ENCODE measurements around the gene CNTNAP4. TPM values are rescaled to one million over a fixed set of nuclear protein-coding genes. Genes with fewer than 3 reads are reported as not detected.

CNTNAP4 gene
- total RNA-seq: not detected

DNA sequence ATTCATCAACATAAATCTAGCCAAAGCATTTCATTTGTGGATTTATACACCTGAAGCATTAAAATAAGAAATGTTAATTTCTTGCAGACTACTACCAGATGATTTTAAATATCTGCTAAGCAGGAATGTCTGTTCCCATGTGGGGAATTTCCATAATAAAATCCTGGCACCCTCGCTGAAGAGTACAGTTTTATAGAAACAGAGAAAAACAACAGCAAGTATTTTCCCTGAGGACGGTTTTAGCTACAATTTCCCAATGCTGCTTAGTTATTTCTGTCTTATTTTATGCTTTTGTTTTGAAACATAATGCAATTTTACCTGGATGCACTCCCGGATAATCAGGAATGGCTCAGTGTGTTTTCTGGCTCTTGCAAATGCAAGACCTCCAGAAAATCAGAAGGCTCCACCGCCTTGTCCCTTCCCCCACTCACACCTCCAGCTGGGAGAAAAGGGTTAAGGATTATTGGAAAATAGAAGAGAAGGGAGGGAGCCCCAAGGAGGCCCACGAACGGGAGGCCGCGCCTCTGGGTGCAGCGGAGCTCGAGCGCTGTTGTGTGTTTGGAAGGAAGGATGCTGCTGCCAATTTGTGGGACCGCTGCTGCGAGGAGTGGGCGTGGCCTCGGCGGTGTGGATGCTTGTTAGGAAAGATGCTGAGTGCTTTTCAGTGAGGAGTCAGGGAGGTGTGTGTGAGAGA is at the start of gene CNTNAP4:
Gene CNTNAP4, plus strand, starts transcription at position 657 of the 694 bp plus-strand sequence. CDS start 262 bp downstream, outside the sequence.
- Mint-ChIP-seq H3K4me3 (no peak within 1 kb of the TSS), H3K36me3 (no peaks in the 10 kb centered on the region), H3K27ac (no peak within 1 kb of the TSS), H3K9me3 (ENCODE audit: low read depth) (no peaks in the 10 kb centered on the region), H3K4me1 (no peaks in the 10 kb centered on the region), H3K27me3 (no peaks in the 10 kb centered on the region)
- CTCF ChIA-PET: no interaction called here
- ATAC-seq (no peak), DNase-seq (no peak)

DNA sequence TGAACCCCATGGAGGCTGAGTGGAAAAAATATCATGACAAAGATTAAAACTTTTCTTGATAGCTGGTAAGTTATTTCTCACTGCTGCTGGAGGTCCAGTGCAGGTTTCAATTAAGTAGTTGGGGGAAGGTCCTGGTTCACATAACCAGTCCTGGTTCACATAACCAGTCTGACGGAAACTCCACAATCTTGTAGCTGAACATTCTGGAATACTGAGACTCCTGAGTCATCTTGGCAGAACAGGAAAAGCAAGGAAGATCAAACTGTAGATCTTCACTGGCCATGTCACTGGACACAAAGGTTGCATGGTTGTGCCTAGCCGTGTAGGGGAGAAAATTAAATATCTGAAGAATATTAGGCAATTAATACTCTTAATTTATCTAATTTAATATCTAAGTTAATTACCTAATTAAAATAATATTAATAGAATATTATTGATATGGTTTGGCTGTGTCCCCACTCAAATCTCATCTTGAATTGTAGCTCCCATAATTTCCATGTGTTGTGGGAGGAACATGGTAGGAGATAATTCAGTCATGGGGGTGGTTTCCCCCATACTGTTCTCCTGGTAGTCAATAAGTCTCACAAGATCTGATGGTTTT is 48.6 kb upstream of the CNTNAP4 start:
- no peak for ATAC-seq
- no peak for DNase-seq
- Mint-ChIP-seq H3K36me3 (no peaks in the 10 kb centered on the region), H3K9me3 (ENCODE audit: low read depth) (peaks cover 9% of the 10 kb centered on the region), H3K27me3 (no peaks in the 10 kb centered on the region), H3K4me3 (no peak overlapping the region), H3K27ac (no peak overlapping the region), H3K4me1 (no peaks in the 10 kb centered on the region)
- CTCF ChIA-PET: no interaction called here

DNA sequence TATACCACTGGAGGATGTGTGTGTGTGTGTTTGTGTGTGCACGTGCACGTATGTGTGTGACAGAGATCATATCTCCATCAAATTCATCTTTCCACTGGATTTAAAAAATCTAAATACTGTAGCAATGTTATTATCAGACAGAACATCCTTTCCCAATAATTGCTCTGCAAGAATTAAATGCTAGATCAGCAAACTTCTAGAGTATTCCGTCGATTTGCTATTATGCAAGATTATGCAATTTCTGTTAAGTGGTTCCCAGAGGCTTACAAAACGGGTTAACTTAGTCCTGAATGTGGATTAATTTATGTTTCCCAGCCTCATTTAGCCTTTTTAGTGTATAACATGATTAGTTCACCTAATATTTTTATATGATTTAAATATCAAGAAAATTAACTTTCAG is 44.5 kb upstream of the CNTNAP4 start:
- no peaks in the 10 kb centered on the region for H3K27me3 Mint-ChIP-seq
- DNase-seq (no peak), ATAC-seq (no peak)
- CTCF ChIA-PET: no interaction called here
- H3K9me3 Mint-ChIP-seq (ENCODE audit: low read depth): peaks cover 9% of the 10 kb centered on the region
- no peak overlapping the region for H3K27ac Mint-ChIP-seq
- H3K4me1 Mint-ChIP-seq: no peaks in the 10 kb centered on the region
- H3K36me3 Mint-ChIP-seq: no peaks in the 10 kb centered on the region
- no peak overlapping the region for H3K4me3 Mint-ChIP-seq

DNA sequence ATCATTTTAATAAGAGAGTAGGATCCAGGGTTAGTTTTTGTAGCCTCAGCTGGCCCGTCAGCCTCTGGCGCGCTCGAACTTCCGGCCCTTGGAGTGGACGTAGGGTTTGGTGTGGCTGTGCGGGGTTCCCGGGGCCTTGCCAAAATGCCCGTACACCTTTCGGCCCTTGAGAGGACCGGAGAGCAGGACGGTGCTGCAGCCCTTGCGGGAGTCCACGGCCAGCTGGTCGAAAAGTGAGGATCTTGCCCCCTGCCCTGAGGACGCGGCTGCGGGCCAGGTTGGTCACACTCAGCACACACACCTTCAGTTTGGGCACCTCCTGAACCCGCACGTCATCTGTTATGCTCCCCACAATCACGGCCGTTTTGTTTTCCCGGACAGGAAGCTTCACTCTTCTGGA is 42.2 kb upstream of the CNTNAP4 start:
- Mint-ChIP-seq H3K4me3 (no peak overlapping the region), H3K4me1 (no peaks in the 10 kb centered on the region), H3K27me3 (no peaks in the 10 kb centered on the region), H3K9me3 (ENCODE audit: low read depth) (peaks cover 7% of the 10 kb centered on the region), H3K36me3 (no peaks in the 10 kb centered on the region), H3K27ac (no peak overlapping the region)
- no peak for ATAC-seq
- CTCF ChIA-PET: no interaction called here
- no peak for DNase-seq

DNA sequence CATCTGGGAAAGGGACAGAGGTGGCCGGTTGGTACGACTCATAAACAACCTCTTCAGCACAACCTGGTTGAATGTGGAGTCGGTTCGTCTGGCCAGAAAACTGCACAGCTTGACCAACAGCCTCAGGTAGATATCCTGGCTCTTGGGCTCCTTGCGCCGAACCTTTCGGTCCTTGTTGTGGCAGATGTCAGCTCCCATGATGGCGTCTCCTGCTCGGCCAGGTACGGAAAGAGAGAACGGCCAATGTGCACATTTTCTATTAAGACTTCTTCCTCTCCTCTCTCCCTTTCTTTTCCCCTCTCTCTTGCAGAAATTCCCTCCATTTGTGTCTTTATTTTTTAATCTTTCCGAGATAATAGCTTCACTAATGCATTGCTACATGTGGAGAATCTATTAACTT is 41.8 kb upstream of the CNTNAP4 start:
- no peak overlapping the region for H3K4me3 Mint-ChIP-seq
- CTCF ChIA-PET: no interaction called here
- no peaks in the 10 kb centered on the region for H3K36me3 Mint-ChIP-seq
- no peak for ATAC-seq
- H3K4me1 Mint-ChIP-seq: no peaks in the 10 kb centered on the region
- H3K27me3 Mint-ChIP-seq: no peaks in the 10 kb centered on the region
- H3K9me3 Mint-ChIP-seq (ENCODE audit: low read depth): peaks cover 7% of the 10 kb centered on the region
- DNase-seq: no peak
- H3K27ac Mint-ChIP-seq: no peak overlapping the region

DNA sequence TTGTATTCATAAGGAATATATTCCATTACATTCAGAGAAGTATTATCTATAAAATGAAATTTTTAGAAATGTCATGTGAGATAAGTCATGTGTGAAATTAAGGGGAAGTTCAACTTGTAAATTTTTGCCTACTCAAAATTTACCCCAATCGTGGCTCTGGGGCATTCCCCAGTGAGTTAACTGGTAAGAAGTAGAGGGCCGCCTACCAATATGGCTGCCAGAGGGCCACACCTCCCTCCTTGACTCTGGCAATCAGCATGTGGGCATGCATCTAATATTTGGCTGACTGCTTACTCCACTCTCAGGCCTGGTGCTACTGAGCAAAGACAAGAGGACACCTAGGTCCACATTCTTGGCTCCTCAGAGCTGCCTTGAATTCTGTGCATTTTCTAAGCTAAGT is 39.7 kb upstream of the CNTNAP4 start:
- Mint-ChIP-seq H3K27ac (no peak overlapping the region), H3K4me1 (no peaks in the 10 kb centered on the region), H3K27me3 (no peaks in the 10 kb centered on the region), H3K4me3 (no peak overlapping the region), H3K36me3 (no peaks in the 10 kb centered on the region), H3K9me3 (ENCODE audit: low read depth) (peaks cover 4% of the 10 kb centered on the region)
- ATAC-seq: no peak
- CTCF ChIA-PET: no interaction called here
- no peak for DNase-seq

DNA sequence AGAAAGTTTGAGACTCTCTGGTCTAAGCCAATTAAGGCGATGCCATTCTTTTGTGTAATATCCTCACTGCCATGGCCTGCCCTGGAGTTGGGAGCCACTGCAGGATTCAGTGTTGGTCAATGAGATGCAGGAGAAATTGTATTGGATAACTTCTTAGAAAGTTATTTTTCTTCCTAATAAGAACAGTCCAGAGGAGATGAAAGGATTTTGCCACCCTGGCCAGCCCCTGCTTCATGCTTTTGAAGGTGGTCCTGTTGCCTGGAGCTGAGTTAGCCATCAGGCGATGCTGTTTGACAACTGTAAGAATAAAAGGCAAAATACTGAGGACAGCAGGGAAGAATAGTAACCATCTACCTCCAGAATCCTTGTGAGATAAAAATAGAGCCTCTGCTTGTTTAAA is 35.4 kb upstream of the CNTNAP4 start:
- CTCF ChIA-PET: no interaction called here
- Mint-ChIP-seq H3K27me3 (no peaks in the 10 kb centered on the region), H3K4me1 (no peaks in the 10 kb centered on the region), H3K9me3 (ENCODE audit: low read depth) (peaks cover 6% of the 10 kb centered on the region), H3K36me3 (no peaks in the 10 kb centered on the region), H3K27ac (no peak overlapping the region), H3K4me3 (no peak overlapping the region)
- no peak for ATAC-seq
- no peak for DNase-seq

DNA sequence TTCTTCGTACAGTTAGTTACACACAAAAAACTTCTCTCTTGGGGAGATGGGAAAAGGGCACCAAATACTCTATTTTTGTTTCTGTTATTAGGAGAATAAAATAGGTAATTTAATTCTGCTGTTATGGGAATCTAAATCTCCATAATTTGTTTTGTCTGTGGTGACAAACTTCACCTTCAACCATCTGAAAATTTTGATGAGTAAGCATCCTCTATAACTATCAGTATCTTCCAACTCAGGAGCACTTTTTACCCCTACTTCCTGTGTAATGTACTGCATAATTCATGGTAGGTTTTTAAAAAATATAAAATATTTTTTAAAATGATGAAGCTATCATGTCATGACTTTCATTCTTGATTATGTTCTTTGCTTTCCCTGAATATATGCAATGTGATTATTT is 33.6 kb upstream of the CNTNAP4 start:
- Mint-ChIP-seq H3K27me3 (no peaks in the 10 kb centered on the region), H3K4me3 (no peak overlapping the region), H3K27ac (no peak overlapping the region), H3K4me1 (no peaks in the 10 kb centered on the region), H3K9me3 (ENCODE audit: low read depth) (peaks cover 6% of the 10 kb centered on the region), H3K36me3 (no peaks in the 10 kb centered on the region)
- CTCF ChIA-PET: no interaction called here
- ATAC-seq: no peak
- no peak for DNase-seq

DNA sequence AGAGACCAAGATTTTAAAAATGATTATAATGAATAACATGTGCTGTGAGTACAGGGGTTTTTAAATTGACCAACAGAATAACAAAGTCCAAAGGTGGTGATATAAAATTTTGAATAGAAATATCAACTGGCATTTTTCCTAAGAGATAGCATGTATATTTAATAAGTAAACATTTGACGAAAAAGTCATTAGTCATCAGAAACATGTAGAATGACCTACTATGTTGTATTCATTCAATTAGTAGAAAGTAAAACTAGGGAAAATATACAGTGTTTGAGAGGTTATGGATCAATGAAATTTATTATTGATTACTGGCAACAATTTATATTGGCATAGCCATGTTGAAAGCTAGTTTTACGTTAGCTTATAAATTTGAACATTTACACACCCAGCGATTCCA is 30.6 kb upstream of the CNTNAP4 start:
- ATAC-seq: no peak
- Mint-ChIP-seq H3K36me3 (no peaks in the 10 kb centered on the region), H3K9me3 (ENCODE audit: low read depth) (peaks cover 6% of the 10 kb centered on the region), H3K27me3 (no peaks in the 10 kb centered on the region), H3K4me3 (no peak overlapping the region), H3K27ac (no peak overlapping the region), H3K4me1 (no peaks in the 10 kb centered on the region)
- CTCF ChIA-PET: no interaction called here
- DNase-seq: no peak

DNA sequence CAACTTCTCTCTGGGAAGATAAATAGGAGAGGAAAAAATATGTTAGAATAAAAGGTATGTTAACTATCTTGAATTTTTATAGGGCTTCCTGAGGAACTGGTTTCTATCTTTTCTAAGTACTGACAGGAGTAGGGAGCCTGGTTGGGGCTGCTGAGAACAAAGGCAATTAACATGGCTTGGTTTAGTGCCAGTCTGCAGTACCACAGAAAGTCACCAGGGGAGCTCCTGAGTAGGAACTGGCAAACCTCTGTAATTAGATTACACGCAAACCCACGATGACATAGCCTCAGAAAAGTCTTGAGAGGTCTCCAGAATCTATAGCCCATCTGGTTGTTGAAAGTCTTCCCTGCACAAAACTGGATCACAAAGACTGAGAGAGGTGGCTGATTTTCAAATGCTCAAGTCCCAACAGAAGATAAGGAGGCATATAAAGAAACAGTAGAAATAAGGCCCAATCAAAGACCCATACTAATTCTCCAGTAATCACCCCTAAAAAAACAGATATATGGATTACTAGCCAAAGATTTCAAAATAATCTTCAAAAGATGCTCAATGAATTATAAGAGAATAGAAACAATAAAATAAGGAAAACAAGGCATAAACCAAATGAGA is 11.7 kb upstream of the CNTNAP4 start:
- ATAC-seq: no peak
- H3K27me3 Mint-ChIP-seq: no peaks in the 10 kb centered on the region
- no peaks in the 10 kb centered on the region for H3K4me1 Mint-ChIP-seq
- no peak overlapping the region for H3K27ac Mint-ChIP-seq
- DNase-seq: peak; percentile 41
- no peak overlapping the region for H3K4me3 Mint-ChIP-seq
- no peaks in the 10 kb centered on the region for H3K36me3 Mint-ChIP-seq
- peaks cover 11% of the 10 kb centered on the region for H3K9me3 Mint-ChIP-seq (ENCODE audit: low read depth)
- CTCF ChIA-PET: no interaction called here

DNA sequence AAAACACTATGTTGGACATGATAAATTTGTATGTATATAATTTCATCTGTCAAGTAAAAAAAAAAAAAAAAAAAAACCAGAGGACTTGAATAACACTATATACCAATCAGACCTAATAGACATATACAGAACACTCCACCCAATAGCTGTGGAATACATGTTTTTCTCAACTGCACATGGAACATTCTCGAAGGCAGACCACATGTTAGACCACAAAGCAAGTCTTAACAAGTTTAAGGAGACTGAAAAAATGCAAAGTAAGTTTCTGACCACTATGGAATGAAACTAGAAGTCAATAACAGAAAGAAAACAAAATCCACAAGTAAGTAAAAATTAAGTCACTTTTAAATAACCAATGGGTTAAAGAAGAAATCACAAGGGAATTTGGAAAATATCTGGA is 8.4 kb upstream of the CNTNAP4 start:
- no peak overlapping the region for H3K27ac Mint-ChIP-seq
- no peaks in the 10 kb centered on the region for H3K27me3 Mint-ChIP-seq
- CTCF ChIA-PET: no interaction called here
- H3K9me3 Mint-ChIP-seq (ENCODE audit: low read depth): peaks cover 15% of the 10 kb centered on the region
- no peak overlapping the region for H3K4me3 Mint-ChIP-seq
- no peaks in the 10 kb centered on the region for H3K36me3 Mint-ChIP-seq
- ATAC-seq (no peak), DNase-seq (no peak)
- H3K4me1 Mint-ChIP-seq: no peaks in the 10 kb centered on the region

DNA sequence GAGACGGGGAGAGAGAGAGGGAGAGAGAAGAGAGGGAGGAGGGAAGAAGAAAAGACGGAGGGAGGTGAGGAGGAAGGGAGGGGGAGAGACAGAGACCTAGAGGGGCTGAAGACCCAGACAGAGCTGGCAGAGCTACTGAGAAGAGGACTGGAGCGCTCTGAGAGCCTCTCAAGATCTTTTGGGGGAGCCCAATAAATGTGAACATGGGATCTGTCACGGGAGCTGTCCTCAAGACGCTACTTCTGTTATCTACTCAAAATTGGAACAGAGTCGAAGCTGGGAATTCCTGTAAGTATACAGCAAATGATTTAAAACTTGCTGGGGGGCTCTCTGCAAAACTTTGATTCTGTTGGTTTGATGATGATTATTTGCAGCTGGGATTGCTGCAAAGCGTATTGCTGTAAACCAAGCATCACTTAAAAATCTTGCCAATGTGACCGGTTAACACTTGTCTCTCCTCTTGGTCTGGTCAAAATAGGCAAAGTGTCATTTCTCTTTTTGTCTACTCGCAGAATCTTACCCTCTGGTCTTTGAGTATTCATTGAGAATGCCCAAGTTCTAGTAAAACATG is 344 bp downstream of the CNTNAP4 start:
- H3K27me3 Mint-ChIP-seq: no peaks in the 10 kb centered on the region
- DNase-seq: no peak

DNA sequence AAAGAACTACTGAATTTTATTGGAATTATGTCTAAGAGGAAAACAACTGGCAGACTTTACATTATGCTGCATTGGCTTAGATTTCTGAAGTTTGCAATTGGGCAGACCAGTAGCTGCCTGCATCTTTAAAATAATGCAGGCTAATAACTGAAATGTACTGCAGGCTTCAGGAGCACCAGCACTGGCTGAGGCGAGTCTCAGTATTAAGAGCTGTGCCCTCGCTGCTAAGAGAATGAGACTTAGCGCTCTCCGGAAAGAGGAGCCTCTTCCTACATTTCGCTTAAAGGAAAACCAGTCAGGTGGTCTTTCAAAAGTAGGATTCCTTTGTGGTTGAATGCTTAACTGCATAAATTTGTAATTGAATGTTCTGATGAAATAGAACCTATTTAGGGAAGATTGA is 885 bp downstream of the CNTNAP4 start:
- no peaks in the 10 kb centered on the region for H3K36me3 Mint-ChIP-seq
- no peaks in the 10 kb centered on the region for H3K27me3 Mint-ChIP-seq
- H3K4me1 Mint-ChIP-seq: no peaks in the 10 kb centered on the region
- CTCF ChIA-PET: no interaction called here
- H3K27ac Mint-ChIP-seq: no peak overlapping the region
- DNase-seq: no peak
- no peak overlapping the region for H3K4me3 Mint-ChIP-seq
- no peak for ATAC-seq
- H3K9me3 Mint-ChIP-seq (ENCODE audit: low read depth): no peaks in the 10 kb centered on the region

More for the DNA sequence above, 344 bp downstream of the CNTNAP4 start:
- H3K9me3 Mint-ChIP-seq (ENCODE audit: low read depth): no peaks in the 10 kb centered on the region
- no peak for ATAC-seq
- no peak overlapping the region for H3K27ac Mint-ChIP-seq
- H3K4me1 Mint-ChIP-seq: no peaks in the 10 kb centered on the region
- H3K4me3 Mint-ChIP-seq: no peak overlapping the region
- CTCF ChIA-PET: no interaction called here
- H3K36me3 Mint-ChIP-seq: no peaks in the 10 kb centered on the region

DNA sequence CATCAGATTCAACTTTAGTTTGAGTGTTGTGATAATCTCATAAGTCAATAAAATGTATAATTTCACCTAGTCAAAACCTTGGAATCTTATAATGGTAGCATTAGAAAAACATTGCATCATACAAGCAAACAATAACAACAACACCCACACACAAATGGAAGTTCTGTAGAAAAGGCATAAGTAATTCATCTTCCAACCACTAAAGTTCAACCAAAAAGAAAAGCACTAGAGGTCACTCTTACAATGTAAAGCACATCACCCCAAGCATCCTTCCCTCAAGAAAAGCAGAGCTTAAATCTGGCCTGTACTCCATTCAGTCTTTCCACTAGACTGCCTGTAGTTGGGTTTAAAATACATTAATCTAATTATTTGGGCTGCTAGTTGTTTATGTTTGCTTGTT is 1.8 kb downstream of the CNTNAP4 start:
- CTCF ChIA-PET: no interaction called here
- no peak for ATAC-seq
- no peaks in the 10 kb centered on the region for H3K4me1 Mint-ChIP-seq

More for the DNA sequence above, 1.8 kb downstream of the CNTNAP4 start:
- H3K27ac Mint-ChIP-seq: no peak overlapping the region
- no peak for DNase-seq
- no peaks in the 10 kb centered on the region for H3K27me3 Mint-ChIP-seq
- no peaks in the 10 kb centered on the region for H3K36me3 Mint-ChIP-seq
- H3K4me3 Mint-ChIP-seq: no peak overlapping the region
- H3K9me3 Mint-ChIP-seq (ENCODE audit: low read depth): peaks cover 3% of the 10 kb centered on the region
